ENCODE measurements around the gene HNRNPA0.

DNA sequence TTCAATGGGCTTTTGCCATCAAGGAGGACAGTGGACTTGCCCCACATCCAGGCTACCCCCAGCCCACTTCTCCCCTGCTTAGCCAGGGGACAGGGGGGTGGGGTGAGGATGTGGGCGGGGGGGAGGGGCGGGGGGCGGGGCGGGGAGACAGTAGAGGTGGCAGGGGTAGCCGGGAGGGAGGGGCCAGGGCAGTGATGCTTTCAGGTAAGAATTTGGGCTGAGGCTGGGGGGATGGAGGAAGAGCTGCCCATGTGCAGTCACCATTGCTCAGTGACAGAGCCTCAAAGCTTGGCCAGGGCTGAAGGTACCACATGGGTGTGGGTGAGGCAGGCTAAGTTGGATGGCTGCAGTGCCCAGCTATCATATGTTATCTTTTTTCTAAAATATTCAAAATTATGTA is 40.7 kb upstream of the HNRNPA0 start:
- TF ChIP-seq, protein P1, sequence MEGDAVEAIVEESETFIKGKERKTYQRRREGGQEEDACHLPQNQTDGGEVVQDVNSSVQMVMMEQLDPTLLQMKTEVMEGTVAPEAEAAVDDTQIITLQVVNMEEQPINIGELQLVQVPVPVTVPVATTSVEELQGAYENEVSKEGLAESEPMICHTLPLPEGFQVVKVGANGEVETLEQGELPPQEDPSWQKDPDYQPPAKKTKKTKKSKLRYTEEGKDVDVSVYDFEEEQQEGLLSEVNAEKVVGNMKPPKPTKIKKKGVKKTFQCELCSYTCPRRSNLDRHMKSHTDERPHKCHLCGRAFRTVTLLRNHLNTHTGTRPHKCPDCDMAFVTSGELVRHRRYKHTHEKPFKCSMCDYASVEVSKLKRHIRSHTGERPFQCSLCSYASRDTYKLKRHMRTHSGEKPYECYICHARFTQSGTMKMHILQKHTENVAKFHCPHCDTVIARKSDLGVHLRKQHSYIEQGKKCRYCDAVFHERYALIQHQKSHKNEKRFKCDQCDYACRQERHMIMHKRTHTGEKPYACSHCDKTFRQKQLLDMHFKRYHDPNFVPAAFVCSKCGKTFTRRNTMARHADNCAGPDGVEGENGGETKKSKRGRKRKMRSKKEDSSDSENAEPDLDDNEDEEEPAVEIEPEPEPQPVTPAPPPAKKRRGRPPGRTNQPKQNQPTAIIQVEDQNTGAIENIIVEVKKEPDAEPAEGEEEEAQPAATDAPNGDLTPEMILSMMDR (optimal IDR thresholded peaks at IDR 0.05 in 1 of 3, IDR thresholded peaks at IDR 0.05 in 1 of 3, conservative IDR thresholded peaks at IDR 0.05 in 1 of 3; ENCODE audit: extremely low read depth in 1 of 3, insufficient read depth in 2 of 3, low read length in 3 of 3) = no peak
- no peak for TF ChIP-seq EZH2 (IDR thresholded peaks at IDR 0.05; ENCODE audit: low read length)

Measured in keratinocyte (primary cell).